ENCODE measurements around the gene TLN1.

DNA sequence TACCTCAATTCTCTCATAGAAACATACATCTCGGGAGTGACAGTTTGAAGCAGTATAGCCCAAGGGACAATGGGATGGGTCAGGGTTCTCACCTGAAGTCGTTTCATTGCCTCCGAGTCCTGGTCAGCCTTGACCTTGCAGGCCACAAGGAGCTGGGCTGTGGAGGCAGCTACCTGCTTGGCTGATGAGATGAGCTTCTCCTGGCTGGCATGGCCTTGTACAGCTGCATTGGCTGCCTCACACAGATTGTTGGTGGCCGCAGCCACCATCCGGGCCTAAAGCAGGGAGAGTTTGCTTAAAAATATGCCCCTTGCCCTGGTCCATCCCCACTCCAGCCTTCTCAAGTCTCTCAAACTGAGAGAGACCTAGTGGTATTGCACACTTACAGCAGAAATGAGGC lies 33.8 kb downstream of the TLN1 start:
- TF ChIP-seq EZH2 (IDR thresholded peaks at IDR 0.05; ENCODE audit: borderline replicate concordance, low read depth, low read length, poor library complexity, severe bottlenecking): no peak
- TF ChIP-seq, protein P1, sequence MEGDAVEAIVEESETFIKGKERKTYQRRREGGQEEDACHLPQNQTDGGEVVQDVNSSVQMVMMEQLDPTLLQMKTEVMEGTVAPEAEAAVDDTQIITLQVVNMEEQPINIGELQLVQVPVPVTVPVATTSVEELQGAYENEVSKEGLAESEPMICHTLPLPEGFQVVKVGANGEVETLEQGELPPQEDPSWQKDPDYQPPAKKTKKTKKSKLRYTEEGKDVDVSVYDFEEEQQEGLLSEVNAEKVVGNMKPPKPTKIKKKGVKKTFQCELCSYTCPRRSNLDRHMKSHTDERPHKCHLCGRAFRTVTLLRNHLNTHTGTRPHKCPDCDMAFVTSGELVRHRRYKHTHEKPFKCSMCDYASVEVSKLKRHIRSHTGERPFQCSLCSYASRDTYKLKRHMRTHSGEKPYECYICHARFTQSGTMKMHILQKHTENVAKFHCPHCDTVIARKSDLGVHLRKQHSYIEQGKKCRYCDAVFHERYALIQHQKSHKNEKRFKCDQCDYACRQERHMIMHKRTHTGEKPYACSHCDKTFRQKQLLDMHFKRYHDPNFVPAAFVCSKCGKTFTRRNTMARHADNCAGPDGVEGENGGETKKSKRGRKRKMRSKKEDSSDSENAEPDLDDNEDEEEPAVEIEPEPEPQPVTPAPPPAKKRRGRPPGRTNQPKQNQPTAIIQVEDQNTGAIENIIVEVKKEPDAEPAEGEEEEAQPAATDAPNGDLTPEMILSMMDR (conservative IDR thresholded peaks at IDR 0.05; ENCODE audit: low read depth, low read length): no peak

Data from A673 (cell line).